Endodermal cell (in vitro differentiated cells): ENCODE data around the gene CENPL. TPM values are rescaled to one million over a fixed set of nuclear protein-coding genes. Genes with fewer than 3 reads are reported as not detected.
A peak's percentile ranks its signal among the peaks of the same experiment; 100 is the strongest.
"Not testable (repeated sequence)": the region's sequence is repeated elsewhere in the genome, so short reads cannot be mapped to it uniquely, and the experiment has no call there.

ENCODE experiments used
- DNase-seq: peaks from one replicate; pipeline ENCODE4 v3.0.0-alpha.2; 2017
- H3K27ac ChIP-seq: 2 replicates; pipeline ENCODE4 v1.5.1; 2013; ENCODE audit warnings: mild to moderate bottlenecking, low read depth, low read length, moderate library complexity
- H3K27me3 ChIP-seq: 2 replicates; pipeline ENCODE4 v1.6.1; 2013; ENCODE audit warnings: mild to moderate bottlenecking, low read length, moderate library complexity; ENCODE audit not compliant: insufficient read depth, control insufficient read depth, poor library complexity, severe bottlenecking
- H3K36me3 ChIP-seq: 2 replicates; pipeline ENCODE4 v1.7.0; 2013; ENCODE audit warnings: mild to moderate bottlenecking, low read length, moderate library complexity; ENCODE audit not compliant: control insufficient read depth, insufficient read depth
- H3K4me1 ChIP-seq: one replicate; pipeline ENCODE4 v1.7.0; 2013; ENCODE audit warnings: low read length; ENCODE audit not compliant: control insufficient read depth, insufficient read depth
- H3K4me3 ChIP-seq: 2 replicates; pipeline ENCODE4 v1.5.1; 2013; ENCODE audit warnings: mild to moderate bottlenecking, low read length, moderate library complexity
- H3K9ac ChIP-seq: 2 replicates; pipeline ENCODE4 v1.6.1; 2013; ENCODE audit warnings: mild to moderate bottlenecking, low read length, moderate library complexity; ENCODE audit not compliant: poor library complexity, severe bottlenecking; ENCODE audit errors: extremely low read depth
- H3K9me3 ChIP-seq: 2 replicates; pipeline ENCODE4 v1.6.1; 2013; ENCODE audit warnings: mild to moderate bottlenecking, low read length, moderate library complexity; ENCODE audit not compliant: control insufficient read depth
- H3K27ac Mint-ChIP-seq: 2 replicates; pipeline ENCODE4 v1.8.0; 2020; ENCODE audit warnings: mixed read lengths
- H3K27me3 Mint-ChIP-seq: 2 replicates; pipeline ENCODE4 v1.8.0; 2021; ENCODE audit warnings: mild to moderate bottlenecking, mixed read lengths; ENCODE audit not compliant: insufficient read depth
- H3K36me3 Mint-ChIP-seq: 2 replicates; pipeline ENCODE4 v1.8.0; 2020; ENCODE audit warnings: low read depth, mixed read lengths
- H3K4me1 Mint-ChIP-seq: 2 replicates; pipeline ENCODE4 v1.8.0; 2020; ENCODE audit warnings: mixed read lengths
- H3K4me3 Mint-ChIP-seq: 2 replicates; pipeline ENCODE4 v1.8.0; 2020; ENCODE audit warnings: mild to moderate bottlenecking, moderate library complexity, mixed read lengths
- H3K9me3 Mint-ChIP-seq: 2 replicates; pipeline ENCODE4 v1.8.0; 2020; ENCODE audit warnings: mild to moderate bottlenecking, mixed read lengths
- WGBS, 2 experiments: methylation state at CpG; one replicate each; pipeline versions ENCODE4 v1.1.5 to v1.1.7; 2013; ENCODE audit warnings: missing lambda C conversion rate in 2 of 2, mixed read lengths in 1 of 2; ENCODE audit not compliant: insufficient coverage in 1 of 2, insufficient read length in 1 of 2; 5-methylcytosine and 5-hydroxymethylcytosine counted together
- total RNA-seq, 2 donors: library from RNA; stranded (reverse); fragmentation: NEBNext Ultra II Directional in 1 of 2; extraction: Animal tissue kit (Norgen Biotek cat#: 25700) in 1 of 2; gene quantifications; 2 replicates in 1 of 2; 3 replicates in 1 of 2; pipeline ENCODE4 v1.2.1, GENCODE V29; 2021
- TF ChIP-seq, protein P1 (sequence below): fragments of 200-600 bp; sonication (generic); conservative IDR thresholded peaks from 2 replicates; pipeline ENCODE4 v1.5.0; 2021; ENCODE audit warnings: antibody characterized with exemption, mild to moderate bottlenecking

Gene CENPL
- total RNA-seq, 2 donors from 2014 or later = 15.8 to 18.9 TPM

GRCh38 chr1:173860065-173860464, 35.4 kb upstream of the CENPL start:
- Histone ChIP-seq H3K36me3 (peaks cover 71% of the 10 kb centered on the region), H3K4me3 (no peak overlapping the region), H3K4me1 (peaks cover 4% of the 10 kb centered on the region), H3K9ac (no peak overlapping the region), H3K9me3 (no peaks in the 10 kb centered on the region), H3K27ac (no peak overlapping the region), H3K27me3 (no peaks in the 10 kb centered on the region)
- Mint-ChIP-seq H3K9me3 (no peaks in the 10 kb centered on the region), H3K27ac (no peak overlapping the region), H3K36me3 (peaks cover 54% of the 10 kb centered on the region), H3K4me1 (peaks cover 14% of the 10 kb centered on the region), H3K4me3 (no peak overlapping the region), H3K27me3 (no peaks in the 10 kb centered on the region)
- TF ChIP-seq, protein P1, sequence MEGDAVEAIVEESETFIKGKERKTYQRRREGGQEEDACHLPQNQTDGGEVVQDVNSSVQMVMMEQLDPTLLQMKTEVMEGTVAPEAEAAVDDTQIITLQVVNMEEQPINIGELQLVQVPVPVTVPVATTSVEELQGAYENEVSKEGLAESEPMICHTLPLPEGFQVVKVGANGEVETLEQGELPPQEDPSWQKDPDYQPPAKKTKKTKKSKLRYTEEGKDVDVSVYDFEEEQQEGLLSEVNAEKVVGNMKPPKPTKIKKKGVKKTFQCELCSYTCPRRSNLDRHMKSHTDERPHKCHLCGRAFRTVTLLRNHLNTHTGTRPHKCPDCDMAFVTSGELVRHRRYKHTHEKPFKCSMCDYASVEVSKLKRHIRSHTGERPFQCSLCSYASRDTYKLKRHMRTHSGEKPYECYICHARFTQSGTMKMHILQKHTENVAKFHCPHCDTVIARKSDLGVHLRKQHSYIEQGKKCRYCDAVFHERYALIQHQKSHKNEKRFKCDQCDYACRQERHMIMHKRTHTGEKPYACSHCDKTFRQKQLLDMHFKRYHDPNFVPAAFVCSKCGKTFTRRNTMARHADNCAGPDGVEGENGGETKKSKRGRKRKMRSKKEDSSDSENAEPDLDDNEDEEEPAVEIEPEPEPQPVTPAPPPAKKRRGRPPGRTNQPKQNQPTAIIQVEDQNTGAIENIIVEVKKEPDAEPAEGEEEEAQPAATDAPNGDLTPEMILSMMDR = no peak
- no peak for DNase-seq
- WGBS, 2 experiments = 100% methylated on average over 1 of the region's 1 CpG; no CpG with 5 or more reads in 1 of the 2 experiments

- H3K27me3 ChIP-seq, H3K27ac Mint-ChIP-seq, H3K4me3 ChIP-seq, H3K27me3 Mint-ChIP-seq, H3K9me3 Mint-ChIP-seq, H3K9me3 ChIP-seq, H3K4me3 Mint-ChIP-seq, H3K4me1 ChIP-seq, H3K9ac ChIP-seq, DNase-seq, H3K27ac ChIP-seq: not testable (repeated sequence)
- WGBS, 2 experiments = 91 to 93% methylated on average over 3 to 5 of the region's 5 CpGs
- peaks cover 71% of the 10 kb centered on the region for H3K36me3 ChIP-seq
- peaks cover 52% of the 10 kb centered on the region for H3K36me3 Mint-ChIP-seq
- peaks cover 13% of the 10 kb centered on the region for H3K4me1 Mint-ChIP-seq
Measured at GRCh38 chr1:173859547-173859946, 34.9 kb upstream of the CENPL start.

DNA sequence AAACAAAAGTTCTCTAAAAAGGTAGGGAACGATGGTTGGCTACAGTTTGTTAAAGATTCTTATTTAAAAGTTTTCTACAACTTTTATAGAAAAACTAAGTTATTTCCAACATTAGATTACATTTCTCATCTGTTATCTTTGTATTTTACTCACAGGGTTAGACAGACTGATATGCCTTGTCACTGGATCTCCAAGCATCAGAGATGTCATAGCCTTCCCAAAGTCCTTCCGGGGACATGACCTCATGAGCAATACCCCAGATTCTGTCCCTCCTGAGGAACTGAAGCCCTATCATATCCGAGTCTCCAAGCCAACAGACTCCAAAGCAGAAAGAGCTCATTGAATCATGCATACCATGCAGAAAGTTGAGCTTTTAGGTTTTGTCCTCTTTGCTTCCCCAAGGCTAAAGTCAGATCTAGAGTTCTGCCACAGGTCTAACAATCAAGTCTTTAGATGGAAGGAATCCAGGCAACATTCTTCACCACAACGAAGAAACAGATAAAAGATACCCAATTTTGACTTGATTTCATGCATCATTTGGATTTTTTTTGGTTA, 32.8 kb upstream of the CENPL start:
- Histone ChIP-seq H3K4me3 (no peak overlapping the region), H3K27me3 (no peaks in the 10 kb centered on the region), H3K9me3 (no peaks in the 10 kb centered on the region), H3K4me1 (peaks cover 9% of the 10 kb centered on the region), H3K27ac (no peak overlapping the region), H3K36me3 (peaks cover 61% of the 10 kb centered on the region), H3K9ac (no peak overlapping the region)
- DNase-seq = no peak
- Mint-ChIP-seq H3K4me3 (no peak overlapping the region), H3K27me3 (no peaks in the 10 kb centered on the region), H3K9me3 (no peaks in the 10 kb centered on the region), H3K27ac (peak overlapping the region; percentile 56), H3K36me3 (peaks cover 46% of the 10 kb centered on the region), H3K4me1 (peaks cover 27% of the 10 kb centered on the region)
- WGBS, 2 experiments = 98 to 100% methylated on average over 2 to 4 of the region's 4 CpGs
- TF ChIP-seq, protein P1 = no peak

GRCh38 chr1:173856903-173857302, 32.2 kb upstream of the CENPL start:
- peaks cover 30% of the 10 kb centered on the region for H3K4me1 Mint-ChIP-seq
- no peak for DNase-seq
- no peak overlapping the region for H3K27ac Mint-ChIP-seq
- TF ChIP-seq, protein P1 = no peak
- Histone ChIP-seq H3K4me3 (no peak overlapping the region), H3K27ac (no peak overlapping the region), H3K27me3 (no peaks in the 10 kb centered on the region), H3K4me1 (peaks cover 9% of the 10 kb centered on the region), H3K36me3 (peaks cover 61% of the 10 kb centered on the region), H3K9ac (no peak overlapping the region), H3K9me3 (no peaks in the 10 kb centered on the region)
- no peak overlapping the region for H3K4me3 Mint-ChIP-seq
- 92 to 94% methylated on average over 2 of the region's 2 CpGs for WGBS, 2 experiments
- no peaks in the 10 kb centered on the region for H3K27me3 Mint-ChIP-seq
- no peaks in the 10 kb centered on the region for H3K9me3 Mint-ChIP-seq
- peaks cover 50% of the 10 kb centered on the region for H3K36me3 Mint-ChIP-seq
